Mucosa of descending colon (tissue), 3 donors: Measurements from ENCODE around the gene NIPA2. TPM values are rescaled to one million over a fixed set of nuclear protein-coding genes. Genes with fewer than 3 reads are reported as not detected.

Source experiments
- ATAC-seq: fragments of 200-7000 bp; cut with Tn5 transposase; one replicate; pipeline ENCODE4 v1.9.1; 2020; ENCODE audit warnings: mild to moderate bottlenecking, moderate library complexity
- DNase-seq, 3 donors: peaks; one replicate each; pipeline ENCODE4 v3.0.0-alpha.2; 2020
- H3K36me3 ChIP-seq: fragments of 200-600 bp; one replicate; pipeline ENCODE4 v1.8.0; 2021; ENCODE audit warnings: low read depth, mild to moderate bottlenecking
- H3K4me1 ChIP-seq: fragments of 200-600 bp; one replicate; pipeline ENCODE4 v1.8.0; 2021; ENCODE audit warnings: low read depth, mild to moderate bottlenecking
- H3K4me3 ChIP-seq: fragments of 200-600 bp; one replicate; pipeline ENCODE4 v1.8.0; 2021; ENCODE audit warnings: mild to moderate bottlenecking
- H3K9me3 ChIP-seq: fragments of 200-600 bp; one replicate; pipeline ENCODE4 v1.8.0; 2021; ENCODE audit warnings: mild to moderate bottlenecking
- CTCF ChIP-seq: fragments of 200-600 bp; IDR thresholded peaks from one replicate; pipeline ENCODE4 v1.8.0; 2022; ENCODE audit warnings: antibody characterized with exemption, mild to moderate bottlenecking
- intact Hi-C, 2 donors: fragments of 100-400 bp; cut with DNase I in 1 of 2; cut with micrococcal nuclease in 1 of 2; formaldehyde crosslinking; loops; one replicate each; pipeline versions ENCODE4 v1.11.0 to v1.11.1; 2022; cut with DNase I, micrococcal nuclease
- total RNA-seq, 3 donors: library from RNA; stranded (reverse); fragmentation: NEBNext Ultra II Directional in 2 of 3; extraction: Animal tissue kit (Norgen Biotek cat#: 25700) in 2 of 3; gene quantifications; one replicate each; pipeline versions ENCODE4 v1.2.1 to v1.2.4, GENCODE V29; 2021 to 2023
- donor health status: DM: no; HTN: no; CAD: no; lungs with moderate emphysema.
- donor health status: DM: no; HTN: no; CAD: no.
- donor health status: DM: no; HTN: yes; CAD: no.

The NIPA2 gene
- total RNA-seq, 3 donors from 2014 or later: 50.7 to 77.7 (median 71.7) TPM

DNA sequence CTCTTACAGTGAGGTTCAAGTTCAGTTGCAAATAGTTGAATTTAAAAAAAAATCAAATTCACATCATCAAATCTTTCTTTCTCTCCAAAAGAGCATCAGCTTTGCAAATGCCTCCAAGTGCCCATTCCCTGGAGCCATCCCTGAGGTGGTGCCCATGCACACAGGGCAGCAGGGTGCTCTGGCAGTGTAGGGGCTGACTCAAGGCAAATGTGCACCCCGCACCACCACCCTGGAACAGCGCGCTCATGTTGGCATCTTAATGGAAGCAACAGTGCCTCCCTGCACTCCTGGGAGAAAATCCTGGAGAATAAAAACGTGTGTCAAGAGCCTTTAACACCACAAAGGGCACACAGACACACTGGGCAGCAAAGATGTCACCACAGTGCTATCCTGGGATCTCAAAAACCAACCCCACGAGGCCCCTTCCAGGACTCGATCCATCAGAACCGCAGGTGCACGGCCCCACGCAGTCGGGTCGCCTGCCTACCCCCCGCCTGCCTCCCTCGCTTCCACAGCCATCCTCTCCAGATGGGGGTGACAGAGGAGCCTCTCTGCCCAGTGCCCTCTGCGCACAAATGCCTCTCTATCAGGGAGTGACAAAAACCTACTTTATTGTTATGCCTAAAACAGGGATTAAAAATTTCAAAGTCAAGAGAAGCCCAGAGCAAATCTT, 50.8 kb downstream of the NIPA2 start:
- no peak overlapping the region for H3K4me3 ChIP-seq
- no peaks in the 10 kb centered on the region for H3K36me3 ChIP-seq
- ATAC-seq (no peak), DNase-seq (peak in 1 of 3 donors; percentile 12)
- intact Hi-C loops: no loop called here
- no peaks in the 10 kb centered on the region for H3K9me3 ChIP-seq
- peaks cover 4% of the 10 kb centered on the region for H3K4me1 ChIP-seq
- no peak for TF ChIP-seq CTCF

DNA sequence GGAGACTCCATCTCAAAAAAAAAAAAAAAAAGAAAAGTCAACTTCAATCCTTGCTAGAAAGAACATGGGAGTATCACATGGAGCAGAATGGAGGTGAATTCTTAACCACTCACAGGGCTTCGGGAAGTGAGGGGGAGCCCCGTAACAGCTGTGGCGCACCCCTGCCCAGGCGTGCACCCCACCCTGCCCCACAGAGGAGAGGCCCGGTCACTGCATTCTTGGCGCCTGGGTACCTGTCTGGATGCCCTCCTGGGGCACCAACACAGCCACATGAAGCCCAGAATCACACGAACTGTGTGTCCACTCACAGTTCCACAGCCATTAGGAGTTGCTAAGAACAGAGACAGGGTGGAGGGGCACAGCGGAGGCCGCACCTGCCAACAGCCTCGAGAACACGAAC, 51.8 kb downstream of the NIPA2 start:
- H3K36me3 ChIP-seq: no peaks in the 10 kb centered on the region
- no peaks in the 10 kb centered on the region for H3K4me1 ChIP-seq
- no peaks in the 10 kb centered on the region for H3K9me3 ChIP-seq
- no peak for ATAC-seq
- no peak overlapping the region for H3K4me3 ChIP-seq
- TF ChIP-seq CTCF: no peak
- DNase-seq: peak in 1 of 3 donors; percentile 17
- intact Hi-C loops: no loop called here

GRCh38 chr15:22891426-22892210, 53.2 kb downstream of the NIPA2 start:
- intact Hi-C loops: no loop called here
- Histone ChIP-seq H3K4me1 (no peaks in the 10 kb centered on the region), H3K36me3 (no peaks in the 10 kb centered on the region), H3K4me3 (no peak overlapping the region), H3K9me3 (no peaks in the 10 kb centered on the region)
- ATAC-seq (no peak), DNase-seq (peak in 1 of 3 donors; percentile 17)
- TF ChIP-seq CTCF: no peak

DNA sequence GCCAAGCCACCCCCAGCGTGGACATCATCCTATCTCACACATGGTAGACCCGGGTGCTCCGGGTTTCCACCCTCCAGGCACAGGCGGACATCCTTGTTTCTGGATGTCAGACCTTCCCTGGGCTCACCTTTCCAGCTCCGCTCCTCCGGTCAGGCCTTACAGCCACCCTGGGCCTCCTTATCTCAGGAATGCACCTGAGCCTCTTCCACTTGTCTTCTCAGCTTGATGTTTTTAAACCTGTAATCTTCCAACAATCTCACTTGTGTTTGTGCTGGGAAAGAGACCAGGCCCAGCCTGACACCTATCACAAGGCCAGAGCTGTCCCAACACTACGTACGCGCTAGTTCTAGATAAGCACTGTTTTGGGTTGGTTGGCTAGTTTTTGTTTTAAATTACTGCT, 53.9 kb downstream of the NIPA2 start:
- Histone ChIP-seq H3K4me1 (no peaks in the 10 kb centered on the region), H3K4me3 (no peak overlapping the region), H3K36me3 (no peaks in the 10 kb centered on the region), H3K9me3 (no peaks in the 10 kb centered on the region)
- TF ChIP-seq CTCF: no peak
- ATAC-seq (no peak), DNase-seq (peak in 1 of 3 donors; percentile 13)
- intact Hi-C loops: no loop called here

- Histone ChIP-seq H3K4me3 (no peak overlapping the region), H3K9me3 (no peaks in the 10 kb centered on the region), H3K4me1 (no peaks in the 10 kb centered on the region), H3K36me3 (no peaks in the 10 kb centered on the region)
- intact Hi-C loops: no loop called here
- no peak for TF ChIP-seq CTCF
- DNase-seq (peak in 1 of 3 donors; percentile 3), ATAC-seq (no peak)
Measured at GRCh38 chr15:22893081-22893480, 54.6 kb downstream of the NIPA2 start.
